Suppressor macrophage treated with lipopolysaccharide for 1 hour (primary cell): ENCODE measurements around the gene LRRC32.
A peak's percentile ranks its signal among the peaks of the same experiment; 100 is the strongest.

Source experiments
- DNase-seq, 3 donors: peaks; one replicate each; pipeline ENCODE4 v3.0.0-alpha.2; 2020 to 2022

Gene LRRC32, protein sequence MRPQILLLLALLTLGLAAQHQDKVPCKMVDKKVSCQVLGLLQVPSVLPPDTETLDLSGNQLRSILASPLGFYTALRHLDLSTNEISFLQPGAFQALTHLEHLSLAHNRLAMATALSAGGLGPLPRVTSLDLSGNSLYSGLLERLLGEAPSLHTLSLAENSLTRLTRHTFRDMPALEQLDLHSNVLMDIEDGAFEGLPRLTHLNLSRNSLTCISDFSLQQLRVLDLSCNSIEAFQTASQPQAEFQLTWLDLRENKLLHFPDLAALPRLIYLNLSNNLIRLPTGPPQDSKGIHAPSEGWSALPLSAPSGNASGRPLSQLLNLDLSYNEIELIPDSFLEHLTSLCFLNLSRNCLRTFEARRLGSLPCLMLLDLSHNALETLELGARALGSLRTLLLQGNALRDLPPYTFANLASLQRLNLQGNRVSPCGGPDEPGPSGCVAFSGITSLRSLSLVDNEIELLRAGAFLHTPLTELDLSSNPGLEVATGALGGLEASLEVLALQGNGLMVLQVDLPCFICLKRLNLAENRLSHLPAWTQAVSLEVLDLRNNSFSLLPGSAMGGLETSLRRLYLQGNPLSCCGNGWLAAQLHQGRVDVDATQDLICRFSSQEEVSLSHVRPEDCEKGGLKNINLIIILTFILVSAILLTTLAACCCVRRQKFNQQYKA

GRCh38 chr11:76670485-76671236 is at the start of gene LRRC32:
Gene LRRC32, minus strand, starts transcription at chr11:76670747. Its CDS starts 4,793 bp downstream, at chr11:76665954.
- DNase-seq, result peak; percentile 81 to 90 (median 82)

DNA sequence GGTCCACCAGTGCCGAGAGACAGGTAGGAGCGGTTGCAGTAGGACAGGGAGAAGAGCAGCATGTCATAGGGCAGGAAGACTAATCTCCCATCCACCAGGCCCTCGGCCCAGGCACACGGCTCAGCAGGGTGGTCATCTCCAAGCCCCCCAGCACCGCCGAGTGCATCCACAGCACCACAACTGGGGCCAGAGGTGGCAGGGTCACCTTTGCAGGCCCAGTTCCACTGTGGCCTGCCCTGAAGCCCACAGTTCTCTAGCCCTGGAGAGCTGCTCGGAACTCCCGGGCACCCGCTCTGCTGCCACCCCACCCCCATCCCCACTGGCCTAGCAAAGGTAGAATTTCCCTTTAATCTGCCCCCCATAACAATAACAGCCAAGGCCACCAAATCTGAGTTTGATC is 49.1 kb upstream of the LRRC32 start:
- no peak for DNase-seq

DNA sequence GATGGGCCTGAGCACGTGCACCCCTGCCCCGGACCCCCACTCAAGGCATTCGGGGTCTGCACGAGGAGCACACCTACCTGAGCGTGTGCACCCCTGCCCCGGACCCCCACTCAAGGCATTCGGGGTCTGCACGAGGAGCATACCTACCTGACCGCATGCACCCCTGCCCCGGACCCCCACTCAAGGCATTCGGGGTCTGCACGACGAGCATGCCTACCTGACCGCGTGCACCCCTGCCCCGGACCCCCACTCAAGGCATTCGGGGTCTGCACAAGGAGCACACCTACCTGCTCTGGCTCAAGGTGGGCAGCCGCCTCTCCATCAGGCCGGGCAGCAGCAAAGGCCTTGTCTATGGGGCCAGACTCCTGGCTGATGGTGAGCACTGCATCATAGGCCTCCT is 48.7 kb upstream of the LRRC32 start:
- DNase-seq, result no peak

DNA sequence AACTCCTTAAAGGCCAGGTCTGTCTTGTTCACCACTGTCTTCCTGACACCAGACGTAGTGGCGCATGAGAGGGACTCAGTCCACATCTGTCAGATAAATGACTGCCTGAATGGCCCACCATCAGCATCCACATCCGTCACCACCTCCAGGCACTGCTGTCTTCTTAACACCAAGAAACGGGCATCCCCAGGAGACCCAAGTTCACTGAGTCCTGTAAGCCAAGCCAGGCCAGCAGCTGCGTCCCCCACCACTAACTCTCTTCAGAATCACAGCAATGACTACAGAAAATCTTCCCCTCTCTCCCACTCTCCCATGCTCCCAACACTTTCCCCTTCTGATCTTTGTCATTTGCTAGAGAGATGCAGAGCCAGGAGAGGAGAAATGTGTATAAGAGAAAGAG is 47.3 kb upstream of the LRRC32 start:
- no peak for DNase-seq

DNA sequence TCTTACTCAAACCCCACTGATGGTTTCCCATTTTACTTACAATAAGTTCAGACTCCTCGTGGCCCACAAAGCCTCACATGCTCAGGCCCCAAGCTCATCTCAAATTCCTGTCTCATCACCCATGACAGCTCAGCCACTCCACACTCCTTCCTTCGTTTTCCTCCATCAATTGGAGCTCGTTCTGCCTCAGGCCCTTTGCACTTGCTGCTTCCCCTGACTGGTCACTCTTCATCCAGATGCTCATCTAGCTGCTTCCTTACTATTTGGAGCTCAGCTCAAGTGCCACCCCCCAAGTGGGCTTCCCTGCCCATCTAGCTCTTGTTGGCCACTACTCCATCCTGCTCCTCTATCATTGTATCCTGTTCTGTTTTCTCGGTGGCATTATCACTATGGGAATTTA is 46.8 kb upstream of the LRRC32 start:
- no peak for DNase-seq

- DNase-seq, result no peak
Observed at GRCh38 chr11:76716268-76716667, 45.7 kb upstream of the LRRC32 start.

DNA sequence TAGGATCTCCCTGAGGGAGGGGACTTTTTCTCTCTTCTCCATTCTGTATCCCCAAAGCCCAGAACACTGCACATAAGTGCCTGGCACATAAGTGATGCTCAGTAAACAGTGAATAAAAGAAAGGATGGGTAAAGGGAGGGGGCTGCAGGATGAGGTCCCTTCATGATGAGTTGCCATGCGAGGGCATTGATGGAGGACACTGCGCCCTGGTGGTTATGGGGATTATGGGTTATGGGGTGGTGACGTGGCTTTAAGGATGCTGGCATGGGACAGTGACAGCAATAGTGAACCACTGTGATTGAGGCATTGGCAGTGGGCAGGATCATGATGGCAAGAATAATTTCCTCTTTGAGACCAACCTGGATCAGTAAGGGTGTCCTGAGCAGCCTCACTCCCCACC is 43.9 kb upstream of the LRRC32 start:
- DNase-seq, result no peak

DNA sequence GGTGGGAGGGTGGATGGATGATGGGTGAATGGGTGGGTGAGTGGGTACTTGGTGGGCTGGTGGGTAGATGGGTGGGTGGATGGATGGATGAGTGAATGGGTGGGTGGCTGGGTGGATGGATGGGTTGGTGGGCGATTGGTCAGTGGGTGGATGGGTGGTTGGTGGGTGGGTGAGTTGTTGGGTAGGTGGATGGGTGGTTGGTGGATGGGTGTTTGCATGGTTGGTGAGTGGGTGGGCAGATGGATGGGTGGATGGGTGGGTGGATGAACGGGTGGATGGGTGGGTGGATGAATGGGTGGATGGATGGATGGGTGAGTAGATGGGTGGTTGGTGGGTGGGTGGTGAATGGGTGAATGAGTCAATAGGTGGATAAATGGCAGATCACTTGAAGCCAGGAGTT is 43.0 kb upstream of the LRRC32 start:
- DNase-seq, result no peak

DNA sequence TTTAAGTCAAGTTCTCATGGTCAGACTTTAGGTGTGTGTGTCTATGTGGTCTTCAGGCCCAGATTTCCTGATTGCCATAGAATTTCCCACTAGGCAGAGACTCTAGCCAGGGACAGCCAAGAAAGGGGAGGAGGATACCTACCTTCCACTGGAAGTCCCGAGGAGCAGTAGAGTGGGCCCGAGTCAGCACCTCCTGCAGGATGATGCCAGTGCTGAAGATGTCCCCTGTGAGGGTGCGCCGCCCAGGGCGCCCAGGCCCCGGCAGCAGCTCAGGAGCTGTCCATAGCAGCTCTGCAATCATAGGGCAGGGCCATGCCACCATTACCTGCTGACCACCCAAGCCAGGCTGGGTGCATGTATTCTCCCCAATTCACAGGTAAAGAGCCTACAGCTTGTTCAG is 41.6 kb upstream of the LRRC32 start:
- no peak for DNase-seq

GRCh38 chr11:76709756-76710155 is 39.2 kb upstream of the LRRC32 start:
- no peak for DNase-seq

GRCh38 chr11:76708972-76709660 is 38.6 kb upstream of the LRRC32 start:
- no peak for DNase-seq

DNA sequence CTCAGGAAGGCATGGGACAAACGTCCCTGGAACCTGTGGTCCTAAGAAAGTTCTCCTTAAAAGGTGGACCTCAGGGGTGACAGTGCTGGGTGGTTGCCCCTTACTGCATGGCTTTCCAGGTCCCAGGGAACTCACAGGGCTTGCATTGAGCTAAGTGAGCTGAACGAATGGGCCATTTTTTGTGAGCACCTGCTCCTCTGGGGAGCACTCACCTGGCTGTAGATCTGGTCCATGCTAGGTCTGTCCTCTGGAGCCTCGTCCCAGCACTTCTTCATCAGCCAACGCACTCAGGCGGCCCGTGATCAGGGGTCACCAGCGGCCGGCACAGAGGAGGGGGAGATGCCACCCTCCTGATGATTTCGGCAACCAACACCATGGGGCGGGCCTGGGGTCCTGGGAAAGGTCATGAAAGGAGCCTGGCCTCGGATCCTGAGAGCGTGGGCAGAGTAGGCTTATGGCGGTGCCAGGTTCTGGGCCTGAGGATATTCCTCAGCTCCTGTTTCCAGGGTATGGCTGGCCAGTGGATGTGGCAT is 36.8 kb upstream of the LRRC32 start:
- no peak for DNase-seq

DNA sequence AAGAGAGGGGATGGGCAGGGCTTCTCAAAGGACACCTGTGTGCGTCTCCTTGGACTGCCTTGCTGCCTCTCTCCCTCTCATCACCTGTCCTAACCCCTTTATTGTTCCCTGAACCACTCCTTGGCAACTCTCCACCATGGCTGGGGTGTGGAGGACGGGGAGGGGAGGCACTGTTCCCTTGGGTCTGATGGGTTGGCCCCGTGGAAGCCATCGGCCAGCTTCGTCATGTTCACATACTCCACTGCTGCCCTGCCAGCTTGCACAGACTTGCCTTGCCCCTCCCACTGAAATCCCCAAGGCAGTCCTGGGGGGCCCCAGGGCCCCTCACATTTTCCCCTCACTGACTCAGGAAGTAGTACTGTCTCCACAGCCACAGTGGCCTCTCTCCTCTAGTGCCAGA is 36.1 kb upstream of the LRRC32 start:
- DNase-seq, result no peak

GRCh38 chr11:76705826-76706225 is 35.3 kb upstream of the LRRC32 start:
- DNase-seq, result peak in 2 of 3 donors; percentile 34 to 40

GRCh38 chr11:76704171-76704948 is 33.8 kb upstream of the LRRC32 start:
- DNase-seq, result no peak

DNA sequence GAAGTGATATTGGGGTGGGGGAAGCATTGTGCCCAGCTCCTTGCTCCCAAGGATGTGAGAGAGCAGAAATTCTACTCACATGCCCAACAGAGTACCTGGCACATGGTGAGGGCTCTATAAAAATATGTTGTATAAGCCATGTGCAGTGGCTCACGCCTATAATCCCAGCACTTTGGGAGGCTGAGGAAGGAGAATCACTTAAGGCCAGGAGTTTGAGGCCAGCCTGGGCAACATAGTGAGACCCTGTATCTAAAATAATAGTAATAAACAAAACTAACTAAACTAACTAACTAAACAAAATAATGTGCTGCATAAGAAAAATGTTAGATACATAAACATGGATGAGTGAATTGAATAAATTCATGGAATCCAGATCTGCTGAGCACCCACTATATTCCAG is 33.2 kb upstream of the LRRC32 start:
- DNase-seq, result no peak

DNA sequence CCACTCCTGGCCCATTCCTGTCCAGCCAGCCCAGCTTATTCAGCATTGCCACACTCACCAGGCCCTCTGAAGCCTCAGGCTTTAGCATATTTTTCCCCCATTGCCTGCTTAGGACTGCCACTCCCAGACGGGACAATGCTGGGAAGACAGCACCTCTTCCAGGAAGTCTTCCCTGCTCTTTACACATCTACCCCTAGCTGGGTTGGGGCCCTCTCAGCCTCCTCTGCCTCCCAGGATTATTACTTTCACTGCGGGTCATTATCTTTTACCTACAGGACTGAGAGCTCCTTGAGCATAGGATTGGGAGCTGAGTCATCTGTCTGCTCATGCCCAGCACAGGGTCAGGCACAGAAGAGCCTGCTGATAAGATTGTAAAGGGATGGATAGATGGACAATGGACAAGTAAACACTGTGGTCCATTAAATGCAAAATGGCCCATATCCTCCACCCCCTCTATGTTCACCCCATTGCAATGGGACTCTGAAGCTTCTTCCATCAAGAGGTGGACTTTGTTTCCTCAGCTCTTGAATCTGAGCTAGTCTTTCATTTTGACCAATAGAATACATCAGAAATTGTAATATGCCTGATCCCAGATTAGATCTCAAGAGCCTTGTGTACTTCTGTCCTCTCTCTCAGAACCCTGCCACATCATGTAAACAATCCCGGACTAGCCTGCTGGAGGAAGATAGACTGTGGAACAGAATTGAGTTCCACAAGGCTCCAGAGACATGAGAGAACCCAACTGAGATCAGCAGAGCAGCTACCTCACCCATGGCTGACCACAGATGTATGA is 32.0 kb upstream of the LRRC32 start:
- no peak for DNase-seq

DNA sequence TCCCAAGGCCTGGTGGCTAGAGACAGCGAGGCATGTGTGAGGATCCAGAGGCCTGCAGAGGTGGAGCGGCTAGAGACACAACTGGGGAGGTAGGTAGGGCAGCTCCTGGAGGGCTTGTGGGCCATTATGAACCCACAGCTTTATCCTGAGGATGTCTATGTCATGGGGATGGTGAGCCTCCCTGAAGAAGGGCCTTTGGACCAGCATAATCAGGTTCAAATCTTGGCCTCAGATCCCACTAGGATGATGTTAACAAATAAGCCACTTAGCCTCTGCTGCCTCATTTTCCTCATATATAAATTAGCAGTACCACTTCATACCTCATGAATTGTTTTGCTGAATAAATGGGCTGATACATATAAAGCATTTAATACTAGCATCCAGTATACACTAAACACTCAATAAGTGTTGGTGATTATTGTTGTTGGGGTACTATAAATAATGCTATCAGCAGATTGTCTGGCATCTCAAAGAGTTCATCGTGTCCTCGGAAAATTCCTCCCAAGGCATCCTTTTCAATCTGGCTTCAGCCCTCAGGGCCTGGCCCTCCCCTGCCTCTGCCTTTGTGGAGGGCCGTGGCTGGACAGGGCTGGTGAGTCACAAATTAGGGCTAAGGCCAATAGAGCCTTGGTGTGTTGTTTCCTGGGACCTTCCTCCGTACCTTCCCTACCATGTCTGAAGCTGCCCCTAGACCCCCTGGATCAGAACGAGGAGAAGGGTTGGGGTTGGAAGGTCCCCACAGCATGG is 30.9 kb upstream of the LRRC32 start:
- no peak for DNase-seq

DNA sequence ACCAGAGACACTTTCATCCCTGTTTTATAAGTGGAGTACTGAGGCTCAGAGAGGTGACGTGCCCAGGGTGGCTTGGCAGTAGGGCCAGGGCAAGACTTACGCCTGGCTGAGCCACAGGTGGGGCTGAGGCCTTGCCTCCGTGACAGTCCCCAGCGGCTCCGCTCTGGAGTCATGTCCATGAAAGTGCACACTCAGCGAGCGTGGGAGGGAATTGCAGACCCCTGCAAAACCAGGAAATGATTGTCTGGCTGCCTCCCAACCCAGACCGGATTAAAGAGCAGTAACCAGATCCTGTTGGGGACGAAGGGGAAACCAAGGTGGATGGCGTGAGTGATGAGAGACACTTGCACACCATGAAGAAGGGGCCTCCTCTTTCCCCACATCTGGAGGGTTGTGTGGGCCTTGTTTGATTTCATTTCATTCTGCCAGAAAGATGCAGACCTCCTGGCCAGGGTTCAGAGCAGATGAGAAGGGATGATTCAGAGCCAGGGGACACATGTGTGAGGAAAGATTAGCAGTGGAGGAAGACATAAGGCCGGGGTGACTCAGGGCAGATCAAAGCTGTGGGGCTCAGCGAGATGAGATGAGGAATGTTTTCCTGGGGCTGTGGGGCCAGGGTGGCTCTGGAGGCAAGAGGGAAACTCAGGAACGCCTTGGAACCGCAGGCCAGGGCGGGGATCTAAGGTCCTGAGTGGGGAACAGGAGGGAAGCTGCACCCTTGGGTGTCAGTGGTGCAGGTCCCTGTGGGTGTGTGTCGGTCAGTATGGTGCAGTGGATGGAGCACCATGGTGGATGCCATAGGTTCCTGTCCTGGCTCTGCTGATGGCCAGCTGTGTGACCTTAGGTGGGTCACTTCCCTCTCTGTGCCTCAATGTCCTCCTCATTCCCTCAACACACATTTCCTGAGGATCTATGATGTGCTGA is 29.9 kb upstream of the LRRC32 start:
- peak; percentile 86 to 87 (median 87) for DNase-seq
